Progenitor cell of endocrine pancreas (in vitro differentiated cells): ENCODE results near the gene BCAS3. TPM values are rescaled to one million over a fixed set of nuclear protein-coding genes. Genes with fewer than 3 reads are reported as not detected.
A peak's percentile ranks its signal among the peaks of the same experiment; 100 is the strongest.
"Not testable (repeated sequence)": the region's sequence is repeated elsewhere in the genome, so short reads cannot be mapped to it uniquely, and the experiment has no call there.

Experiments used
- DNase-seq: peaks from one replicate; pipeline ENCODE4 v3.0.0; 2021; ENCODE audit warnings: low spot score; ENCODE audit not compliant: unreplicated experiment
- H3K27ac Mint-ChIP-seq: 2 replicates; pipeline ENCODE4 v1.8.0; 2021; ENCODE audit warnings: mild to moderate bottlenecking, moderate library complexity, mixed read lengths
- H3K27me3 Mint-ChIP-seq: 2 replicates; pipeline ENCODE4 v1.8.0; 2021; ENCODE audit warnings: mixed read lengths
- H3K36me3 Mint-ChIP-seq: 2 replicates; pipeline ENCODE4 v1.8.0; 2022; ENCODE audit warnings: mixed read lengths; ENCODE audit not compliant: insufficient read depth
- H3K4me1 Mint-ChIP-seq: 2 replicates; pipeline ENCODE4 v1.8.0; 2021; ENCODE audit warnings: low read depth, mixed read lengths
- H3K4me3 Mint-ChIP-seq: 2 replicates; pipeline ENCODE4 v1.8.0; 2021; ENCODE audit warnings: low read depth, mild to moderate bottlenecking, moderate library complexity, mixed read lengths
- H3K9me3 Mint-ChIP-seq: 2 replicates; pipeline ENCODE4 v1.8.0; 2021; ENCODE audit warnings: low read depth, mixed read lengths
- total RNA-seq: library from RNA; stranded (reverse); gene quantifications from 2 replicates; pipeline ENCODE4 v1.2.1, GENCODE V29; 2021
- TF ChIP-seq, protein P1 (sequence below): fragments of 200-600 bp; sonication (generic); IDR thresholded peaks from one replicate; pipeline ENCODE4 v1.5.0; 2021; ENCODE audit warnings: antibody characterized with exemption, mild to moderate bottlenecking; ENCODE audit not compliant: unreplicated experiment

BCAS3 gene
- total RNA-seq, 1 donor from 2014 or later, result 36.1 TPM

DNA sequence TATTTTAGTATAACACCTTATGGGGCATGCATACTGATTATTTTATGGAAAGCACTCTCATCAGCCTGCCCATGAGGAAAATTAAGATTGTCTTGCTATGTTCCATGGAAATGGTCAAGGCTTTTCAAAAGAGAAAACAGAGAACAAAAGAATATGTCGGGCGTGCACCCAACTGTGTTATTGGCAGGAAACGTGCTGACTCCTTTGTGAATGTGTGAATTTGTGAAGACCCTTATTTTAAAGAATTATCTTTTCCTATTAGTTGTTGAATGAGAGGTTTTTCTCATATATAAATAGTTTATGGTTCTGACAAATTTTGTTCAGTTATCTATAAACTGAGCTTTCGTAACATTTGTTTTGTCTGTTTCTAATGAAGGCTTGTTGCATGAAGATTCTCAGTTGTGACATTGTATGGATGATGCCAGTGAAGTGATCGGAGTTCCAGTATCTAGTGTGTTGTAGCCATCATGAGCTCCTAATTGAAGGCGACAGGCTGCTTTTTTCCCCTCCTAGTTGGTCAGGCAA, 180.0 kb downstream of the BCAS3 start:
- Mint-ChIP-seq H3K4me1 (no peaks in the 10 kb centered on the region), H3K4me3 (no peak overlapping the region), H3K36me3 (peaks cover 6% of the 10 kb centered on the region), H3K27me3 (no peaks in the 10 kb centered on the region), H3K27ac (no peak overlapping the region), H3K9me3 (peaks cover 15% of the 10 kb centered on the region)
- TF ChIP-seq, protein P1, sequence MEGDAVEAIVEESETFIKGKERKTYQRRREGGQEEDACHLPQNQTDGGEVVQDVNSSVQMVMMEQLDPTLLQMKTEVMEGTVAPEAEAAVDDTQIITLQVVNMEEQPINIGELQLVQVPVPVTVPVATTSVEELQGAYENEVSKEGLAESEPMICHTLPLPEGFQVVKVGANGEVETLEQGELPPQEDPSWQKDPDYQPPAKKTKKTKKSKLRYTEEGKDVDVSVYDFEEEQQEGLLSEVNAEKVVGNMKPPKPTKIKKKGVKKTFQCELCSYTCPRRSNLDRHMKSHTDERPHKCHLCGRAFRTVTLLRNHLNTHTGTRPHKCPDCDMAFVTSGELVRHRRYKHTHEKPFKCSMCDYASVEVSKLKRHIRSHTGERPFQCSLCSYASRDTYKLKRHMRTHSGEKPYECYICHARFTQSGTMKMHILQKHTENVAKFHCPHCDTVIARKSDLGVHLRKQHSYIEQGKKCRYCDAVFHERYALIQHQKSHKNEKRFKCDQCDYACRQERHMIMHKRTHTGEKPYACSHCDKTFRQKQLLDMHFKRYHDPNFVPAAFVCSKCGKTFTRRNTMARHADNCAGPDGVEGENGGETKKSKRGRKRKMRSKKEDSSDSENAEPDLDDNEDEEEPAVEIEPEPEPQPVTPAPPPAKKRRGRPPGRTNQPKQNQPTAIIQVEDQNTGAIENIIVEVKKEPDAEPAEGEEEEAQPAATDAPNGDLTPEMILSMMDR, result no peak
- no peak for DNase-seq

DNA sequence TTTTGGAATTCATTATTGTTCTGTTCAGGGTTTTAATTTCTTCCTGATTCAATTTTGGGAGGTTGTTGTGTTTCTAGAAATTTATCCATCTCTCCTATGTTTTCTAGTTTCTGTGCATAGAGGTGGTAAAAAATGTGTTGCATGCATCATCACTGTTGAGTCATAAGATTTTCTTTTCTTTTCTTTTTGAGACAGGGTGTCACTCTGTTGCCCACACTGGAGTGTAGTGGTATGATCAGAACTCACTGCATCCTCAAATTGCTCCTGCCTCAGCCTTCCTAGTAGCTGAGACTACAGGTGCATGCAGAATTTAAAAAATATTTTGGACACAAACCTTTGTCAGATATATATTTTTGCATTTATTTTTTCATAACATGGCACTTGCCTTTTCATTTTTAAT, 184.8 kb downstream of the BCAS3 start:
- H3K4me1 Mint-ChIP-seq, result no peaks in the 10 kb centered on the region
- peaks cover 6% of the 10 kb centered on the region for H3K36me3 Mint-ChIP-seq
- H3K27ac Mint-ChIP-seq, result no peak overlapping the region
- H3K9me3 Mint-ChIP-seq, result peaks cover 15% of the 10 kb centered on the region
- TF ChIP-seq, protein P1, result no peak
- no peak for DNase-seq
- no peak overlapping the region for H3K4me3 Mint-ChIP-seq
- H3K27me3 Mint-ChIP-seq, result no peaks in the 10 kb centered on the region

DNA sequence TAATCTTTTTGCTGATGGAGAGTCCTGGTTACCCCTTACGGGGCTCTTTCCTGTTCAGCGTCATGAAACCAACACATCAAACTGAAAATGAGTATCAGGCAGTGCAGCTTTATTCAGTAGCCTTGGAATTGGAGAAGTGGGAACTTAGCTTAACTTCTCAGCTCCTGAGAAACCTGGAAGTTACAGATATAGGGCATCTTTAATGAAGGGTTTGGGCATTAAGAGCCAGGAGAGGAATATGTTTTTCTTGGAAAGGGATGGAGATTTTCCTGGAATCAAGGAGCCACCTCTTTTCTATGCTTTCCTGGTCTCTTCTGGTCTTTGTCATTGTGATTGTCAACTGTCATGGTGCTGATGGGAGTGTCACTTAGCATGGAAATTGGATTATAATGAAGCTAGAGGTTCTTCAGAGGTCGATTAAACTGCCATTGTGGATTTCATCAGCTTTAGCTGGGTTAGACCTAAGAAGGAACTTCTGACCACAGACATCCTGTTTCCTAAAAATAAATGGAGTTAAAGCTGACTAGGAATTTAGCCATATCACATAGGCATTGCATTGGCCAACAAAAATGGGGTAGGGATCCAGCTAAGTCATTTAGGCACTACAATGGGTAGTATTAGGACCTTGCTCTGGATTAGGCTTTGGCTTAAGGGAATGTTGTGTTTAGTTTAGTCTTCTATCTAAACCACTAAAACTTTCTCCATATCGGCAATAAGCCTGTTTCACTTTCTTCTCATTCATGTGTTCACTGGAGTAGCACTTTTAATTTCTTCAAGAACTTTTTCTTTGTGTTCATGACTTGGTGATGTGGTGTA, 186.4 kb downstream of the BCAS3 start:
- Mint-ChIP-seq H3K27ac (no peak overlapping the region), H3K36me3 (peaks cover 6% of the 10 kb centered on the region)
- TF ChIP-seq, protein P1, result no peak

DNA sequence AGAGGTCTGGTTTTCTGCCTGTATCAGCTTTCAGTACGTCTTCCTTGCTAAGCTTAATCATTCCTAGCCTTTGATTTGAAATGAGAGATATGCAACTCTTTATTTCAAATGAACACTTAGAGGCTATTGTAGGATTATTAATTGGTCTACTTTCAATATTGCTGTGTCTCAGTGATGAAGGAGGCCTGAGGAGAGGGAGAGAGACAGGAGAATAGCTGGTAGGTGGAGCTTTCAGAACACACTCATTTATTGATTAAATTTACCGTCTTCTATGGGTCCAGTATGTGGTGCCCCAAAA, 187.0 kb downstream of the BCAS3 start:
- peaks cover 8% of the 10 kb centered on the region for H3K36me3 Mint-ChIP-seq
- H3K4me1 Mint-ChIP-seq, result peaks cover 2% of the 10 kb centered on the region
- TF ChIP-seq, protein P1, result no peak
- no peaks in the 10 kb centered on the region for H3K27me3 Mint-ChIP-seq
- no peak overlapping the region for H3K4me3 Mint-ChIP-seq
- H3K9me3 Mint-ChIP-seq, result peaks cover 15% of the 10 kb centered on the region
- no peak overlapping the region for H3K27ac Mint-ChIP-seq
- DNase-seq, result no peak

More for the DNA sequence above, 186.4 kb downstream of the BCAS3 start:
- no peak for DNase-seq
- Mint-ChIP-seq H3K4me3 (no peak overlapping the region), H3K9me3 (peaks cover 15% of the 10 kb centered on the region), H3K4me1 (no peaks in the 10 kb centered on the region), H3K27me3 (no peaks in the 10 kb centered on the region)

DNA sequence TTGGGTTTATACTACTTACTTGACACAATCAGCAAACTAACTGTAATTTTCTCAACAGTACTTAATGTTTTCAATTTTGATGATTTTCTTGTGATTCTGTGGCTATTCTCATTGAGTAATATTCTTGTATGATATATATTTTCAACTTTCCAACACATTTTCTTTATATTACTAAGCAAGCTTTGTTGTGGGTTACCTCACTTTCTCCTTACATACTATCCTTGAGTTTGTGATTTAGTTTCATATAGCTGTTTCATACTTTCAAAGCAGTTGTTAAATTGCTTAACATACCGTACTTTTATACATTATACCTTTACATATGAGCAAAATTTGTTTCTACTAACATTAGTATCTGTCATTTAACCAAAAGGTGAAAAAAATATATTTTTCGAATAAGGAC, 197.1 kb downstream of the BCAS3 start:
- H3K27ac Mint-ChIP-seq, result no peak overlapping the region
- H3K36me3 Mint-ChIP-seq, result no peaks in the 10 kb centered on the region
- no peaks in the 10 kb centered on the region for H3K9me3 Mint-ChIP-seq
- peaks cover 2% of the 10 kb centered on the region for H3K4me1 Mint-ChIP-seq
- TF ChIP-seq, protein P1, result no peak
- H3K27me3 Mint-ChIP-seq, result no peaks in the 10 kb centered on the region
- DNase-seq, result no peak
- no peak overlapping the region for H3K4me3 Mint-ChIP-seq

DNA sequence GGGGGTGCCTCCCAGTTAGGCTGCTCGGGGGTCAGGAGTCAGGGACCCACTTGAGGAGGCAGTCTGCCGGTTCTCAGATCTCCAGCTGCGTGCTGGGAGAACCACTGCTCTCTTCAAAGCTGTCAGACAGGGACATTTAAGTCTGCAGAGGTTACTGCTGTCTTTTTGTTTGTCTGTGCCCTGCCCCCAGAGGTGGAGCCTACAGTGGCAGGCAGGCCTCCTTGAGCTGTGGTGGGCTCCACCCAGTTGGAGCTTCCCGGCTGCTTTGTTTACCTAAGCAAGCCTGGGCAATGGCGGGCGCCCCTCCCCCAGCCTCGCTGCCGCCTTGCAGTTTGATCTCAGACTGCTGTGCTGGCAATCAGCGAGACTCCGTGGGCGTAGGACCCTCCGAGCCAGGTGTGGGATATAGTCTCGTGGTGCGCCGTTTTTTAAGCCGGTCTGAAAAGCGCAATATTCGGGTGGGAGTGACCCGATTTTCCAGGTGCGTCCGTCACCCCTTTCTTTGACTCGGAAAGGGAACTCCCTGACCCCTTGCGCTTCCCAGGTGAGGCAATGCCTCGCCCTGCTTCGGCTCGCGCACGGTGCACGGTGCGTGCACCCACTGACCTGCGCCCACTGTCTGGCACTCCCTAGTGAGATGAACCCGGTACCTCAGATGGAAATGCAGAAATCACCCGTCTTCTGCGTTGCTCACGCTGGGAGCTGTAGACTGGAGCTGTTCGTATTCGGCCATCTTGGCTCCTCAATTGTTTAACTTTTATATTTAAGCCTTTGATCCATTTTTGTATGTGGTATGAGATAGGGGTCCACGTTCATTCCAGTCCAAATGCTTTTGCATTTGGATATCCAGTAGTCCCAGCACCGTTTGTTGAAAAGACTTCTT, 209.3 kb downstream of the BCAS3 start:
- not testable (repeated sequence) for H3K36me3 Mint-ChIP-seq, H3K9me3 Mint-ChIP-seq, H3K4me1 Mint-ChIP-seq, DNase-seq, H3K27me3 Mint-ChIP-seq
- Mint-ChIP-seq H3K27ac (peak overlapping the region; percentile 99), H3K4me3 (peak overlapping the region; percentile 92)
